ENCODE measurements around the gene ZFP36L1.

Gene ZFP36L1

GRCh38 chr14:68807148-68807600, 14.3 kb upstream of the ZFP36L1 start:
- ATAC-seq (ENCODE audit: insufficient read depth, low read depth) (no peak), DNase-seq (no peak)
- Histone ChIP-seq H3K36me3 (ENCODE audit: insufficient read depth, low read length) (no peaks in the 10 kb centered on the region), H3K4me3 (ENCODE audit: low read depth in 1 of 2, low read length in 2 of 2) (no peak overlapping the region), H3K9ac (ENCODE audit: low read depth, low read length) (no peak overlapping the region), H3K27ac (ENCODE audit: low read length) (no peak overlapping the region), H3K79me2 (ENCODE audit: insufficient read depth, low read length) (no peaks in the 10 kb centered on the region), H2AFZ (ENCODE audit: low read depth, low read length) (no peak overlapping the region), H3K4me2 (ENCODE audit: insufficient read depth, low read length) (no peak overlapping the region), H3K9me3 (ENCODE audit: insufficient read depth, low read length, severe bottlenecking) (peaks cover 4% of the 10 kb centered on the region), H3K27me3 (ENCODE audit: insufficient read depth, low read length, poor library complexity) (no peaks in the 10 kb centered on the region), H4K20me1 (ENCODE audit: insufficient read depth, low read length) (no peaks in the 10 kb centered on the region), H3K4me1 (ENCODE audit: insufficient read depth, low read length) (no peaks in the 10 kb centered on the region)
- TF ChIP-seq EZH2 (IDR thresholded peaks at IDR 0.05; ENCODE audit: borderline replicate concordance, low read depth, low read length, severe bottlenecking) (no peak), CTCF (IDR thresholded peaks at IDR 0.05; ENCODE audit: borderline replicate concordance, extremely low read depth, low read length, poor library complexity, severe bottlenecking) (no peak)

DNA sequence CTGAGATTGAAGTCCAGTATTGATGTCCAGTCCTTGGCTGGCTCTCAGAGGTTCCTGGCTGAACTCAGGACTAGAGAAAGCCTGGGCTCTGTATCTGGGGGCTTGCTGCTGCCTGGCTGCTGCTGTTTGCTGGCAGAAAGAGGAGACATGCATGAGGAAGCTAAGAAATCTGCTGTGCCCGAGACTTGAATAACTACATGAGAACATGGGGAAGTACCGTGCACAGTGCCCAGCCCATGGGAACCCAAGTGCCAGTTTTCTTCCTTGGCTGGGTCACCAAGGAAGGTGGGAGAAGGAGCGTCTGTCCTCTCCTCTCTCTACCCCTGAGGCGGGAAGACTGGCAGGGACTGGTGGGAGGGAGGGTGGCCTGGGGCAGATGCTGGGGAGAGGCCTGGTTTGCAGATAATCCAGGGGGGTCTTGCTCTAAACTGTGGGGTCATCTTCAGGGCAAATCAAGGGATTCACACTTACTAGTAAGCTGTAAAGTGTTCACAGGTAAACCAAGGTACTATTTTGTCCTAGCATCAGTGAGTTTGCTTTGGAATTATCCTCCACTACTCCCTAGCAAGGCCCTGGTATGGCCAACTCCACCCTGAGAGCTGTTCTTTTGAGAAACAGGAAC, 13.8 kb upstream of the ZFP36L1 start:
- Histone ChIP-seq H2AFZ (ENCODE audit: low read depth, low read length) (no peak overlapping the region), H3K27me3 (ENCODE audit: insufficient read depth, low read length, poor library complexity) (no peaks in the 10 kb centered on the region), H3K79me2 (ENCODE audit: insufficient read depth, low read length) (no peaks in the 10 kb centered on the region), H3K9ac (ENCODE audit: low read depth, low read length) (no peak overlapping the region), H3K27ac (ENCODE audit: low read length) (no peak overlapping the region), H4K20me1 (ENCODE audit: insufficient read depth, low read length) (no peaks in the 10 kb centered on the region), H3K9me3 (ENCODE audit: insufficient read depth, low read length, severe bottlenecking) (peaks cover 9% of the 10 kb centered on the region), H3K4me3 (ENCODE audit: low read depth in 1 of 2, low read length in 2 of 2) (no peak overlapping the region), H3K36me3 (ENCODE audit: insufficient read depth, low read length) (no peaks in the 10 kb centered on the region), H3K4me1 (ENCODE audit: insufficient read depth, low read length) (no peaks in the 10 kb centered on the region), H3K4me2 (ENCODE audit: insufficient read depth, low read length) (no peak overlapping the region)
- no peak for ATAC-seq (ENCODE audit: insufficient read depth, low read depth)
- TF ChIP-seq EZH2 (IDR thresholded peaks at IDR 0.05; ENCODE audit: borderline replicate concordance, low read depth, low read length, severe bottlenecking) (no peak), CTCF (IDR thresholded peaks at IDR 0.05; ENCODE audit: borderline replicate concordance, extremely low read depth, low read length, poor library complexity, severe bottlenecking) (no peak)
- no peak for DNase-seq

- Histone ChIP-seq H3K4me3 (ENCODE audit: low read depth in 1 of 2, low read length in 2 of 2) (no peak overlapping the region), H3K9me3 (ENCODE audit: insufficient read depth, low read length, severe bottlenecking) (peaks cover 15% of the 10 kb centered on the region), H3K4me2 (ENCODE audit: insufficient read depth, low read length) (no peak overlapping the region), H3K4me1 (ENCODE audit: insufficient read depth, low read length) (peaks cover 9% of the 10 kb centered on the region), H3K27ac (ENCODE audit: low read length) (no peak overlapping the region), H2AFZ (ENCODE audit: low read depth, low read length) (no peak overlapping the region), H3K27me3 (ENCODE audit: insufficient read depth, low read length, poor library complexity) (no peaks in the 10 kb centered on the region), H3K79me2 (ENCODE audit: insufficient read depth, low read length) (no peaks in the 10 kb centered on the region), H4K20me1 (ENCODE audit: insufficient read depth, low read length) (no peaks in the 10 kb centered on the region), H3K36me3 (ENCODE audit: insufficient read depth, low read length) (no peaks in the 10 kb centered on the region), H3K9ac (ENCODE audit: low read depth, low read length) (no peak overlapping the region)
- TF ChIP-seq EZH2 (IDR thresholded peaks at IDR 0.05; ENCODE audit: borderline replicate concordance, low read depth, low read length, severe bottlenecking) (no peak), CTCF (IDR thresholded peaks at IDR 0.05; ENCODE audit: borderline replicate concordance, extremely low read depth, low read length, poor library complexity, severe bottlenecking) (no peak)
- no peak for ATAC-seq (ENCODE audit: insufficient read depth, low read depth)
- DNase-seq: no peak
Measured at GRCh38 chr14:68805414-68805813, 12.5 kb upstream of the ZFP36L1 start.
